ENCODE measurements around the gene ULBP3.
"Not testable (repeated sequence)": the region's sequence is repeated elsewhere in the genome, so short reads cannot be mapped to it uniquely, and the experiment has no call there.

Gene ULBP3

DNA sequence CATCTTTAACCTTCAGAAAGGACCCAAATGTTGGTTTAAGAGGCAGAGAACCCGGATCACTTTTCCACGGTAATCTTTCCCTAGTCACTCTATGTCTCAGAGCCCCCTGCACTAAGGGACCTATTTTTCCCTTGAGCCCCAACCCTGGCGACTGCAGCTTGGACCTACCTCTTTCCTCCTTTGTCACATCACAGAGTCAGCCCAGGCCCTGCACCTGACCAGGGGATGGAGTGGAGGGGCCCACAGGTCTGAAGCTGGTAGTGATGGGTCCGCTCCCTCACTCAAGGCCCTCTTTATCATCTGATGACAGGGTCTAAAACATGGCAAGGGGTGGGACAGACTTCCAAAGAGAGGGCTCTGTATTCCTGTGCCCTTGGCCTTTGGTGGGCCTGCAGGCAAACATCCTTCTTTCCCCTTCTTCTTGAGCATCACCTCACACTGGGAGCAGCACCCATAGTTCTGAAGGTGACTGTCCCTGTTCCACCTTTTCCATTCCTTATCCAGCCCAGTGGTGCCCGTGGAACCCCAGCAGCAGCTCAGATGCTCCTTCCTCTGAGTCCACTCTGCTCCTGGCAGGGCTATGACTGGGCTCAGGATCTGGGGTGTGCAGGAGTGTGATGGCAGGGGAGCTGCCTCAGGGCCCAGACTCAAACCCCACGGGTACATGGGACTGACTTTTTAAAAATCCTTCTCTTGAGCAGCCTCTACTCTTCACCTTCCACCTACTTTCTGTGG, 49.9 kb downstream of the ULBP3 start:
- DNase-seq (ENCODE audit: extremely low read depth in 1 of 2, low read depth in 1 of 2), result no peak

DNA sequence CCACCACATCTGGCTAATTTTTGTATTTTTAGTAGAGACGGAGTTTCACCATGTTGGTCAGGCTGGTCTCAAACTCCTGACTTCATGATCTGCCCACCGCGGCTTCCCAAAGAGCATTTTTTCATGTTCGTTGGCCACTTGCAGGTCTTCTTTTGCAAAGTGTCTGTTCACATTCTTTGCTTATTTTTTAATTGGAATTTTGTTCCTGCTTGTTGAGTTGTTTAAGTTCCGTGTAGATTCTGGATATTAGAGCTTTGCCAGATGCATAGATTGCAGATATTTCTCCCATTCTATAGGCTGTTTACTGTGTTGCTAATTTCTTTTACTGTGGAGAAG, 51.8 kb downstream of the ULBP3 start:
- not testable (repeated sequence) for DNase-seq (ENCODE audit: extremely low read depth in 1 of 2, low read depth in 1 of 2)

DNA sequence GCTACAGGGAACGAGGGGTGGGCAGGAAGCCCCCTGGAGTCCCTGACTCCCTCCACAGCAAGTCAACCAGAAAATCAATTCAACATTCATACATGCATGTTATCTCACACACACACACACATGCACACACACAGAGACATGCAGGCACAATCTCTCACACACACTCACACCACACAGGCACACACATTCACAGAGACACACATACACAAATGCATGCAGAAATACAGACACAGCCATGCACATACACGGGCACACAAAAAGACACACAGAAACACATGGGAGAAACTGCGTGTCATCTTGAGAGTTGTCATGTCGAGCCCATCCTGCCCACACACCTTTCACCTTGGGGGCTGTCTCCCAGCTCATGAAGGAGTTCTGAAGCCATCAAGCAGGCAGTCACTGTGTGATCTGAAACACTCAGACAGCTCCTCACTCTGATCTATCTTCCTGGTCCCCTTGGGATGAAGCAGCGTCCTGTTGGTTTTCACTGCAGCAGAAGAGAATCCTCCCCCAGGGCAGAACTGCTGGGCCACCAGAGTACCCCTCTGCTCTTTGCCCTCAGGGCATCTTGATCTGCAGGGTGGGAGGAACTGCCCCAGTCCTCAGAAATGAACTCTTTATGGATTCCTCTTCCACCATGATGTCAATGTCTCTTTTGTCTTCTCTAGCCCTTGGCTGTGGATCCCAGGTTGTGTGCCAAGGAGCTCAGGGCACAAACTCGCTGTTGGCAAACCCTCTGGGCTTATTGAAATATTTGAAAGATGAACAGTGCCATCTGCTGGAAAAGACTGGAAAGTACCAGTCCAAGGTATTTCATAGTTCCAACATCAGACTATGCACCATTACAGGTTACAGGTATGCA, 52.4 kb downstream of the ULBP3 start:
- peak in 1 of 2 donors; percentile 17 for DNase-seq (ENCODE audit: extremely low read depth in 1 of 2, low read depth in 1 of 2)

DNA sequence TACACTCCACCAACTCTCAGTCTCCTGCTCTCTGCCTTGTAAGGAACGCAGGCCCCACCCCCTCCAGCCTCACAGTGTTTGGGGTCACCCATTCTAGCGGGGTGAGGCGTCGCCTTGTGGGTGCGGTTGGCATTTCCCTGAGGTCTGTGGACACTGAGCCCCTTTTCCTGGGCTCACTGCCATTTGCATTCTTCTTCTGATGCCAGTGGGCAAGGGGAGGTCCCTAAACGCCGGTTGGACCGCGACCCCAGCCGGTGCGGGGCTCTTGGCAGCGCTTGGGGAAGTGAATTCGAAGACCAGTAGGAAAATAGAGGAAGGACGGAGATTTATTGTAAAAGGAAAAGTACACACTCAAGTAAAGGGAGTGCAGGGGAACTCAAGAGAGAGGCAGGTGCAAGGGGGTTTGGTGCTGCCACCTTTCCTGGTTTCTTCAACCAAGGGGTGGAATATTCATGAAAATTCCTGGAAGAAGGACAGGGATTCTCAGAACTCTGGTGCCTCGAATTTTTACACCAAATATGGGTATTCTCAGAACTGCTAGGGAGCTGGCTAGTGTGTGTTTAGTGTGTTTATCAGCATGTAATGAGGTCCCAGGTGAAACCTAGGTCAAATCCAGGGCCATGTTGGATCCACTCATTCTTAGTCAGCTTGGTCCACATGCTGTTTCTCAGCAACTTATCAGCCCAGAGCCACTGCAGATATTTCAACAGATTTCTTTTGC, 53.5 kb downstream of the ULBP3 start:
- not testable (repeated sequence) for DNase-seq (ENCODE audit: extremely low read depth in 1 of 2, low read depth in 1 of 2)

DNA sequence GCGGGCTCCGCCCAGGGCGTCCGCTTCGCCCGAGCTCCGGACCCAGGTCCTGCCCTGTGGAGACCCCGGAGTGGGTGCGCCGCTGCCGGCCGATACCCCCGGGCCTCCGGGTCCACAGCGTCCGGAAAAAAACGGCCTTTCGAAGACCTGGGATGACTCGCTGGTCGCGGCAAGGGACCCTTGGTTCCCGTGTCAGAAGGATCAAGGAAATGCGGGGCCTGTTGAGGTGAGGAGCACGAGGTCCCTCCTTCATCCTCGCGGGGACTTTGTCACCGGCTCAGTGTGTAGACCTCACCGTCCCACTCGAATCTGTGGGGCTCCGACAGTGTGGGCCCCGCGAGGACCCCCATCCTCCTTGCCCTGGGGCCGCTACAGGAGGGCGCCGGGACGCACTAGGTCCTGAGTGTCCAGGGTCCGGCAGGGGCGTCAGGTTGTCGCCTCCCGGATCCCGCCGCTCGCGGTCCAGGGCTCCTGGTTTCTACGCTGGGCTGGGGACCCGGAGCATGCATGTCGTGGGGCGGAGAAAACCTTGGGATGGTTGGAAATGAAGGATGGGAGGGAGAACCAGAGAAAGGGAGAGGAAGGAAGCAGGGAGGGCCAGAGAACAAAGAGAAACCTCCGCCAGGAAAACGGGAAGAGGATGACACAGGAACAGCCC, 54.2 kb downstream of the ULBP3 start:
- not testable (repeated sequence) for DNase-seq (ENCODE audit: extremely low read depth in 1 of 2, low read depth in 1 of 2)

DNA sequence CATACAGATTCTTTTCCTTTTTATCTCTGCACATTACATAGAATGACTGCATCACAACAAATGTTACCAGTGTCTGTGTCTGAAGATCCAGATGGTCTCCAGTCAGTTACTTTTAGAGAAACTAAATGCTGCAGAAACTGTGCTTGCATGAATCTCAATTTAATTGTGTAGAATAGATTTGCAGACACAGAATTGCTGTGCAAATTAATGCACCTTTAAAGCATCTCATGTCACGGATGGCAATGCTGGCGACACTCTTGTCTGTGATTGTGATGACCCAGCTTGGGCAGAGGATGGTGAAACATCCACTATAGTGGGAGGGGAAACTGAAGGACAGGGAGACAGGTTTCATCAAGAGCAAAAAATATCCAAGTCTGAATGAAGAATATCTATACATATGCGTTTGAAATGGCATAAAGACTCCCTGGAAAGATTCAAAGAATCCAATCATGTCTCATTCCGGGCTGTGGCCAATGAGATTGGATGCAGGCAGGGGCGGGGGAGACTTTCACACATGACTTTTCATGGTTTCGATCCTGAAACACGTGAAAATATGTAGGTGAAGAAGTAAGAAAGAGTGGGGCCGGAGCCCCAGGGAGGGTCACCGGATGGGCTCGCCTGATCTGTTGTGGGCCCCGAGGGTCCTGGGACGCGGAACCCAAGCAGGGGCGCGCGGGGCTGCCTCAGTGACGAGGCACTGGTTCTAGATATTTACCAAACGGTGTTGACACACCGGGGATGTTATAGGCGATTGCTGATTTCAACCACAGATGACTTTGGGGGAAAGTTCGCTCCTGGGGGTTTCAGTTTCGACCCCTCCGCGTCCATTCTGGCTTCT, 54.9 kb downstream of the ULBP3 start:
- DNase-seq (ENCODE audit: extremely low read depth in 1 of 2, low read depth in 1 of 2), result not testable (repeated sequence)

DNA sequence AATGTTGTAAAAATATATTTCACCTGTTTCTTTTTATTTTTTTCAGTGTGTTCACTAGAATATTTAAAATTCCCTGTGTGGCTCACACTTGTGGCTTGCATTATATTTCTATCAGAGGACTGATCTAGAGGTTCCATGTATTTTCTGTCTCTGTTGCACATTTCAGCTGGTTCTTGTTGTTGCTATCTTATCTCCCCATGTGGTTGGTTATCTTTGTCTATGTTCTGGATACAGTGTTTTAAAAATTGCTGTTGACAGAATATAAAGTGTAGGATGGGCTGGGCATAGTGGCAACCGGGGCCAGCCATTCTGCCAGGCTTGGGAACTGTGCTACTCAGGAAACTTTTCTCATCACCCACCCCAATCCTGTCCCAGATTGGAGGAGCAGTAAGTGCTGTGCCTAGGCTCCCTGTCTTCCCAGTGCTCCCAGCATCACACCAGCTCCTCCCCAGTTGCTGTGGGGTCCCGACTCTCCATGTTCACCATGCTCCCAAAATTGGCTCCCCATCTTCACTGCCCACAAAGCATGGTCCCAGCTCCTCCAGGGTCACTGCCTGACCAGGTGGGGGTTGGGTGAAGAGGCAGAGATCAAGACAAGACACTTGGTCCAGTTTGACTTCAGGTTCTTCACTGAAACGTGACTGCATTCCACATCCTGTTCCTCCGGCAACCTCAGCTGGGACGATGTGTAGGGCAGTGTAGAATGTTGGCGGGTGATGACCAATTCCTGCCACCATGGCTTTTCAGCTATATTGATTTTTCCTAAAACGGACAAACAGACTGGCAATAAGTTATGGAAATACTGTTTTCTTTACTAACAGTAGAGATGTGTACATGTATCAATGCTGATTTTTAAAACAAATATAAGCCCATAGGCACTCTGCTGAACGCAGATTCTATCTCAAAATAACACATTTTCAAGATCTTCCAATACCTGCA, 55.8 kb downstream of the ULBP3 start:
- not testable (repeated sequence) for DNase-seq (ENCODE audit: extremely low read depth in 1 of 2, low read depth in 1 of 2)
